GM12878 (cell line): Measurements from ENCODE around the gene XRCC2. TPM values are rescaled to one million over a fixed set of nuclear protein-coding genes. Genes with fewer than 3 reads are reported as not detected.

Experiments
- ATAC-seq: fragments of 200-7000 bp; cut with Tn5 transposase; 3 replicates; pipeline ENCODE4 v1.9.1; 2020; ENCODE audit warnings: mild to moderate bottlenecking, moderate library complexity
- BruUV-seq: library from RNA; stranded (reverse); fragments of 400-500 nt; replicated peaks from 2 replicates; lab custom pipeline; 2021; lab: Mats Ljungman, UMichigan
- CTCF ChIA-PET: fragments of 300-600 bp; sonication (Branson Sonifier 250); formaldehyde crosslinking; extraction: SDS; loops from one replicate; lab custom pipeline; 2021; ENCODE audit warnings: inconsistent platforms; lab: Yijun Ruan, JAX
- POLR2A ChIA-PET: fragments of 350-600 bp; formaldehyde crosslinking; extraction: SDS; loops from one replicate; lab custom pipeline; 2021; ENCODE audit warnings: inconsistent platforms; lab: Charles Lee
- RAD21 ChIA-PET: fragments of 300-600 bp; sonication (Branson Sonifier 250); formaldehyde crosslinking; loops from one replicate; lab custom pipeline; 2023; ENCODE audit warnings: antibody characterized with exemption; ENCODE audit not compliant: unreplicated experiment; lab: Charles Lee
- SMC1A ChIA-PET: fragments of 300-600 bp; sonication (Branson Sonifier 250); formaldehyde crosslinking; loops from one replicate; lab custom pipeline; 2023; ENCODE audit not compliant: unreplicated experiment, uncharacterized antibody; lab: Charles Lee
- DNase-seq: peaks from one replicate; pipeline ENCODE4 v3.0.0-alpha.2; 2011; ENCODE audit warnings: low read depth, low spot score
- FAIRE-seq: peaks from 3 replicates; lab custom pipeline; 2011; peaks lifted over from hg19 to GRCh38; lab: Jason Lieb, UNC
- H2AFZ ChIP-seq: 2 replicates; pipeline ENCODE4 v1.6.0; 2011; ENCODE audit warnings: low read depth, low read length, control low read depth; ENCODE audit not compliant: control insufficient read depth
- H3K27ac ChIP-seq: 2 replicates; pipeline ENCODE4 v1.5.1; 2011; ENCODE audit warnings: control low read depth; ENCODE audit not compliant: control insufficient read depth, insufficient read depth
- H3K27me3 ChIP-seq, 2 experiments: replicated peaks in 1 of 2; 2 replicates each; pipeline versions ENCODE4 v1.6.0 to v1.6.1; 2011; ENCODE audit warnings: low read length in 1 of 2; ENCODE audit not compliant: control insufficient read depth in 2 of 2, insufficient read depth in 2 of 2
- H3K36me3 ChIP-seq, 2 experiments: 2 replicates each; pipeline ENCODE4 v1.5.1; 2011; ENCODE audit warnings: low read length in 1 of 2; ENCODE audit not compliant: control insufficient read depth in 2 of 2, insufficient read depth in 2 of 2
- H3K4me1 ChIP-seq: 2 replicates; pipeline ENCODE4 v1.6.1; 2011; ENCODE audit warnings: mild to moderate bottlenecking, low read length, moderate library complexity, mixed read lengths; ENCODE audit not compliant: control insufficient read depth, insufficient read depth
- H3K4me2 ChIP-seq: 2 replicates; pipeline ENCODE4 v1.6.0; 2011; ENCODE audit warnings: control low read depth; ENCODE audit not compliant: control insufficient read depth, insufficient read depth
- H3K4me3 ChIP-seq: fragments of 200-600 bp; sonication (generic); 2 replicates; pipeline ENCODE4 v1.5.1; 2016
- H3K79me2 ChIP-seq: 2 replicates; pipeline ENCODE4 v1.6.0; 2011; ENCODE audit warnings: low read length; ENCODE audit not compliant: control insufficient read depth, insufficient read depth
- H3K9ac ChIP-seq: 2 replicates; pipeline ENCODE4 v1.8.0; 2011; ENCODE audit warnings: low read length, control low read depth, mixed read lengths; ENCODE audit not compliant: control insufficient read depth, insufficient read depth
- H3K9me3 ChIP-seq: replicated peaks from 3 replicates; pipeline ENCODE4 v1.5.1; 2011; ENCODE audit warnings: mild to moderate bottlenecking, low read length; ENCODE audit not compliant: control insufficient read depth, insufficient read depth
- H4K20me1 ChIP-seq: 2 replicates; pipeline ENCODE4 v1.6.0; 2011; ENCODE audit not compliant: control insufficient read depth, insufficient read depth
- NFYB ChIP-seq: IDR thresholded peaks from 2 replicates; pipeline ENCODE4 v1.6.1; 2011; ENCODE audit warnings: low read depth, mild to moderate bottlenecking, low read length, improper control_type of control experiment, moderate library complexity; ENCODE audit not compliant: insufficient read depth
- NR2F1 ChIP-seq: fragments of 450-650 bp; conservative IDR thresholded peaks from 2 replicates; pipeline ENCODE4 v1.6.1; 2017; ENCODE audit warnings: mild to moderate bottlenecking
- RCOR1 ChIP-seq: conservative IDR thresholded peaks from 2 replicates; pipeline ENCODE4 v1.6.1; 2012; ENCODE audit warnings: low read depth, low read length, improper control_type of control experiment
- SMAD5 ChIP-seq: IDR thresholded peaks from 2 replicates; pipeline ENCODE4 v1.6.1; 2016; ENCODE audit warnings: antibody characterized with exemption, low read depth
- SP1 ChIP-seq: IDR thresholded peaks from one replicate; pipeline ENCODE4 v1.6.1; 2011; ENCODE audit warnings: low read depth, low read length
- SREBF1 ChIP-seq: IDR thresholded peaks from 2 replicates; pipeline ENCODE4 v1.6.1; 2012; ENCODE audit warnings: mild to moderate bottlenecking, low read length
- SREBF2 ChIP-seq: IDR thresholded peaks from 2 replicates; pipeline ENCODE4 v1.6.1; 2012; ENCODE audit warnings: mild to moderate bottlenecking, low read length
- SUPT20H ChIP-seq: IDR thresholded peaks from 2 replicates; pipeline ENCODE4 v1.6.1; 2011; ENCODE audit warnings: low read depth, mild to moderate bottlenecking, low read length, moderate library complexity, borderline replicate concordance; ENCODE audit not compliant: control insufficient read depth
- WGBS: methylation state at CpG from one replicate; pipeline ENCODE4 v1.1.6; 2016; ENCODE audit warnings: low lambda C conversion rate; ENCODE audit not compliant: insufficient replicate concordance, insufficient coverage; ENCODE audit errors: missing lambda C conversion rate; 5-methylcytosine and 5-hydroxymethylcytosine counted together
- in situ Hi-C: fragments of 300-500 bp; cut with MboI; formaldehyde crosslinking; loops from 9 replicates; pipeline ENCODE4 v1.14.3; 2018; ENCODE audit warnings: mixed read lengths
- intact Hi-C: fragments of 100-400 bp; cut with micrococcal nuclease; formaldehyde crosslinking; loops from one replicate; pipeline ENCODE4 v1.14.2; 2022; ENCODE audit not compliant: unreplicated experiment
- polyA plus RNA-seq, 11 experiments: library from polyadenylated mRNA; depleted of rRNA in 4 of 11; unstranded in 6 of 11; stranded (reverse) in 5 of 11; fragments of >200 nt; fragmentation: Nextera tagmentation in 4 of 11; fragmentation: Illumina TruSeq in 1 of 11; extraction: Ambion mirVana in 4 of 11; extraction: Trizol in 1 of 11; gene quantifications; 1 replicate in 1 of 11; 2 replicates in 10 of 11; pipeline versions ENCODE4 v1.2.1 to v1.2.3, GENCODE V29; 2011 to 2016; ENCODE audit warnings: inconsistent platforms in 2 of 11, missing spikeins in 2 of 11, low read depth in 1 of 11
- total RNA-seq, 4 experiments: library from RNA; depleted of rRNA in 3 of 4; stranded (reverse); fragments of >200 nt in 3 of 4; fragmentation: Illumina TruSeq in 1 of 4; extraction: Trizol in 1 of 4; gene quantifications; 2 replicates each; pipeline versions ENCODE4 v1.2.1 to v1.2.3, GENCODE V29; 2013 to 2021
- TF ChIP-seq, protein P1 (sequence below): fragments of 450-650 bp; IDR thresholded peaks from 2 replicates; pipeline ENCODE4 v1.6.1; 2018; ENCODE audit warnings: mild to moderate bottlenecking, low read depth, moderate library complexity; ENCODE audit not compliant: partially characterized antibody
- TF ChIP-seq, protein P2 (sequence below): fragments of 450-650 bp; formaldehyde crosslinking; IDR thresholded peaks from 2 replicates; pipeline ENCODE4 v1.4.0; 2020; ENCODE audit warnings: mild to moderate bottlenecking, moderate library complexity
- TF ChIP-seq, protein P3 (sequence below): IDR thresholded peaks from 2 replicates; pipeline ENCODE4 v1.6.1; 2012; ENCODE audit warnings: improper control_type of control experiment, low read depth, low read length; ENCODE audit not compliant: insufficient replicate concordance

Gene XRCC2
- total and polyA plus RNA-seq, 10 of the 15 experiments (the other 5 are each of a cell fraction or from before 2014, with no cell fraction given), result 4.8 to 21.4 (median 13.9) TPM

DNA sequence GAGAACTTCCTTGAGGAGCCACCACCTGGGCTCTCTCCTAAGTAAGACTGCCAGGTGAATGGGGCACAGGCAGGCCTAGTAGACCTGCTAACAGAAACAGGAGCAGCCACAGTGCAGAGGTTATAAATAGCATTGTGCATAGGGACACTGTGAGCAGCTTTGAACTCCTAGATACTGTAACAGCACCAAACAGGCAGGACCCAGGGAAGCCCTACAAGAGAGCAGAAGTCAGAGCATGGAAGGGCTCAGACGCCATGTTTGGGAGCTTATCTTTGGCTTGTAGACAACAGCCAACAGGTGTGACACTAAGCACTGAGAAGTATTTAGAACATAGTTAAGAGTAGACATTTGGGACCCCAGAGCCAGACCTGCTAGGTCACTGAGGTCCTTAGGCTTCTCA, 14.5 kb downstream of the XRCC2 start (continued):
- TF ChIP-seq, protein P1, sequence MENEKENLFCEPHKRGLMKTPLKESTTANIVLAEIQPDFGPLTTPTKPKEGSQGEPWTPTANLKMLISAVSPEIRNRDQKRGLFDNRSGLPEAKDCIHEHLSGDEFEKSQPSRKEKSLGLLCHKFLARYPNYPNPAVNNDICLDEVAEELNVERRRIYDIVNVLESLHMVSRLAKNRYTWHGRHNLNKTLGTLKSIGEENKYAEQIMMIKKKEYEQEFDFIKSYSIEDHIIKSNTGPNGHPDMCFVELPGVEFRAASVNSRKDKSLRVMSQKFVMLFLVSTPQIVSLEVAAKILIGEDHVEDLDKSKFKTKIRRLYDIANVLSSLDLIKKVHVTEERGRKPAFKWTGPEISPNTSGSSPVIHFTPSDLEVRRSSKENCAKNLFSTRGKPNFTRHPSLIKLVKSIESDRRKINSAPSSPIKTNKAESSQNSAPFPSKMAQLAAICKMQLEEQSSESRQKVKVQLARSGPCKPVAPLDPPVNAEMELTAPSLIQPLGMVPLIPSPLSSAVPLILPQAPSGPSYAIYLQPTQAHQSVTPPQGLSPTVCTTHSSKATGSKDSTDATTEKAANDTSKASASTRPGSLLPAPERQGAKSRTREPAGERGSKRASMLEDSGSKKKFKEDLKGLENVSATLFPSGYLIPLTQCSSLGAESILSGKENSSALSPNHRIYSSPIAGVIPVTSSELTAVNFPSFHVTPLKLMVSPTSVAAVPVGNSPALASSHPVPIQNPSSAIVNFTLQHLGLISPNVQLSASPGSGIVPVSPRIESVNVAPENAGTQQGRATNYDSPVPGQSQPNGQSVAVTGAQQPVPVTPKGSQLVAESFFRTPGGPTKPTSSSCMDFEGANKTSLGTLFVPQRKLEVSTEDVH, result no peak
- TF ChIP-seq SREBF1 (no peak), NR2F1 (no peak), SREBF2 (no peak)

DNA sequence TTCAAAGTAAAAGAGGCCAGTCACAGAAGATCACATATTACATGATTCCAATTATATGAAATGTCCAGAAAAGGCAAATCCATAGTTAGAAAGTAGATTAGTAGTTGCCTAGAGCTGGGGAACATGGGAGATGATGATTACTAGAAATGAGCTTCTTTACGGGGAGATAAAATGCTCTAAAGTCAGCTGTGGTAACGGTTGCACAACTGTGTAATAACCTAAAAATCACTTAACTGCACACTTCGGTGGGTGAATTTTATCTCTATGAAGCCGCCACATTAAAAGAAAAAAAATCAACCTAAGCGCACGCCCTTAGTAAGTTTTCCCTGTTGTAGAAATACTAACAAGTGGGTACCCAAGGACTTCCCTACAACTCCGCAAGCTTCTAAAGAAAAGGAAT, 15.9 kb downstream of the XRCC2 start:
- no peak overlapping the region for H2AFZ ChIP-seq
- peaks cover 2% of the 10 kb centered on the region; the same call in 1 of the 2 replicates for H3K79me2 ChIP-seq
- no peak overlapping the region for H3K27ac ChIP-seq
- CTCF ChIA-PET, result interaction anchor here (0.6 to 1.9 kb wide), 3 partner anchors 8 to 320 kb away, joined by 3 to 4 read pairs (median 3); partner anchors contain the start of gene XRCC2
- no peak overlapping the region for H3K4me2 ChIP-seq
- no peaks in the 10 kb centered on the region for H3K27me3 ChIP-seq
- WGBS, result 97% methylated on average over 7 of the region's 7 CpGs
- no peak for FAIRE-seq
- no TSS peak for BruUV-seq
- H4K20me1 ChIP-seq, result no peaks in the 10 kb centered on the region
- SMC1A ChIA-PET, result interaction anchor here (0.6 to 1.6 kb wide), 4 partner anchors 8 to 330 kb away, joined by 3 to 4 read pairs (median 4); no protein-coding TSS in a partner anchor
- ATAC-seq, result no peak
- intact Hi-C loops, result no loop called here
- no peak overlapping the region for H3K9ac ChIP-seq
- no peaks in the 10 kb centered on the region for H3K9me3 ChIP-seq
- no peak for DNase-seq
- in situ Hi-C loops, result no loop called here
- RAD21 ChIA-PET, result no interaction called here
- POLR2A ChIA-PET, result no interaction called here
- H3K36me3 ChIP-seq, result peaks cover 0 to 8% of the 10 kb centered on the region in 2 experiments
- no peaks in the 10 kb centered on the region for H3K4me1 ChIP-seq
- H3K4me3 ChIP-seq, result no peak overlapping the region
- TF ChIP-seq, protein P2, sequence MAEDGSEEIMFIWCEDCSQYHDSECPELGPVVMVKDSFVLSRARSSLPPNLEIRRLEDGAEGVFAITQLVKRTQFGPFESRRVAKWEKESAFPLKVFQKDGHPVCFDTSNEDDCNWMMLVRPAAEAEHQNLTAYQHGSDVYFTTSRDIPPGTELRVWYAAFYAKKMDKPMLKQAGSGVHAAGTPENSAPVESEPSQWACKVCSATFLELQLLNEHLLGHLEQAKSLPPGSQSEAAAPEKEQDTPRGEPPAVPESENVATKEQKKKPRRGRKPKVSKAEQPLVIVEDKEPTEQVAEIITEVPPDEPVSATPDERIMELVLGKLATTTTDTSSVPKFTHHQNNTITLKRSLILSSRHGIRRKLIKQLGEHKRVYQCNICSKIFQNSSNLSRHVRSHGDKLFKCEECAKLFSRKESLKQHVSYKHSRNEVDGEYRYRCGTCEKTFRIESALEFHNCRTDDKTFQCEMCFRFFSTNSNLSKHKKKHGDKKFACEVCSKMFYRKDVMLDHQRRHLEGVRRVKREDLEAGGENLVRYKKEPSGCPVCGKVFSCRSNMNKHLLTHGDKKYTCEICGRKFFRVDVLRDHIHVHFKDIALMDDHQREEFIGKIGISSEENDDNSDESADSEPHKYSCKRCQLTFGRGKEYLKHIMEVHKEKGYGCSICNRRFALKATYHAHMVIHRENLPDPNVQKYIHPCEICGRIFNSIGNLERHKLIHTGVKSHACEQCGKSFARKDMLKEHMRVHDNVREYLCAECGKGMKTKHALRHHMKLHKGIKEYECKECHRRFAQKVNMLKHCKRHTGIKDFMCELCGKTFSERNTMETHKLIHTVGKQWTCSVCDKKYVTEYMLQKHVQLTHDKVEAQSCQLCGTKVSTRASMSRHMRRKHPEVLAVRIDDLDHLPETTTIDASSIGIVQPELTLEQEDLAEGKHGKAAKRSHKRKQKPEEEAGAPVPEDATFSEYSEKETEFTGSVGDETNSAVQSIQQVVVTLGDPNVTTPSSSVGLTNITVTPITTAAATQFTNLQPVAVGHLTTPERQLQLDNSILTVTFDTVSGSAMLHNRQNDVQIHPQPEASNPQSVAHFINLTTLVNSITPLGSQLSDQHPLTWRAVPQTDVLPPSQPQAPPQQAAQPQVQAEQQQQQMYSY (CRISPR knock-in tag), result no peak
- TF ChIP-seq, protein P3, sequence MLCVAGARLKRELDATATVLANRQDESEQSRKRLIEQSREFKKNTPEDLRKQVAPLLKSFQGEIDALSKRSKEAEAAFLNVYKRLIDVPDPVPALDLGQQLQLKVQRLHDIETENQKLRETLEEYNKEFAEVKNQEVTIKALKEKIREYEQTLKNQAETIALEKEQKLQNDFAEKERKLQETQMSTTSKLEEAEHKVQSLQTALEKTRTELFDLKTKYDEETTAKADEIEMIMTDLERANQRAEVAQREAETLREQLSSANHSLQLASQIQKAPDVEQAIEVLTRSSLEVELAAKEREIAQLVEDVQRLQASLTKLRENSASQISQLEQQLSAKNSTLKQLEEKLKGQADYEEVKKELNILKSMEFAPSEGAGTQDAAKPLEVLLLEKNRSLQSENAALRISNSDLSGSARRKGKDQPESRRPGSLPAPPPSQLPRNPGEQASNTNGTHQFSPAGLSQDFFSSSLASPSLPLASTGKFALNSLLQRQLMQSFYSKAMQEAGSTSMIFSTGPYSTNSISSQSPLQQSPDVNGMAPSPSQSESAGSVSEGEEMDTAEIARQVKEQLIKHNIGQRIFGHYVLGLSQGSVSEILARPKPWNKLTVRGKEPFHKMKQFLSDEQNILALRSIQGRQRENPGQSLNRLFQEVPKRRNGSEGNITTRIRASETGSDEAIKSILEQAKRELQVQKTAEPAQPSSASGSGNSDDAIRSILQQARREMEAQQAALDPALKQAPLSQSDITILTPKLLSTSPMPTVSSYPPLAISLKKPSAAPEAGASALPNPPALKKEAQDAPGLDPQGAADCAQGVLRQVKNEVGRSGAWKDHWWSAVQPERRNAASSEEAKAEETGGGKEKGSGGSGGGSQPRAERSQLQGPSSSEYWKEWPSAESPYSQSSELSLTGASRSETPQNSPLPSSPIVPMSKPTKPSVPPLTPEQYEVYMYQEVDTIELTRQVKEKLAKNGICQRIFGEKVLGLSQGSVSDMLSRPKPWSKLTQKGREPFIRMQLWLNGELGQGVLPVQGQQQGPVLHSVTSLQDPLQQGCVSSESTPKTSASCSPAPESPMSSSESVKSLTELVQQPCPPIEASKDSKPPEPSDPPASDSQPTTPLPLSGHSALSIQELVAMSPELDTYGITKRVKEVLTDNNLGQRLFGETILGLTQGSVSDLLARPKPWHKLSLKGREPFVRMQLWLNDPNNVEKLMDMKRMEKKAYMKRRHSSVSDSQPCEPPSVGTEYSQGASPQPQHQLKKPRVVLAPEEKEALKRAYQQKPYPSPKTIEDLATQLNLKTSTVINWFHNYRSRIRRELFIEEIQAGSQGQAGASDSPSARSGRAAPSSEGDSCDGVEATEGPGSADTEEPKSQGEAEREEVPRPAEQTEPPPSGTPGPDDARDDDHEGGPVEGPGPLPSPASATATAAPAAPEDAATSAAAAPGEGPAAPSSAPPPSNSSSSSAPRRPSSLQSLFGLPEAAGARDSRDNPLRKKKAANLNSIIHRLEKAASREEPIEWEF, result no peak
- TF ChIP-seq SP1 (no peak), SMAD5 (no peak), RCOR1 (no peak), NFYB (no peak), SUPT20H (no peak)
